HEK293 (cell line): ENCODE results near the gene UBA52.

ENCODE experiments used
- CTCF ChIA-PET: fragments of 350-600 bp; formaldehyde crosslinking; extraction: SDS; loops from one replicate; lab custom pipeline; 2021; ENCODE audit warnings: antibody characterized with exemption; lab: Yijun Ruan, JAX
- POLR2A ChIA-PET: fragments of 300-600 bp; formaldehyde crosslinking; extraction: SDS; loops from one replicate; lab custom pipeline; 2020; ENCODE audit warnings: antibody characterized with exemption, inconsistent platforms; lab: Yijun Ruan, JAX
- H3K27ac ChIP-seq: fragments of 200-500 bp; sonication (Bioruptor generic); 2 replicates; pipeline ENCODE4 v1.5.1; 2014; ENCODE audit warnings: low read depth, low read length, control low read depth, inconsistent platforms; ENCODE audit errors: extremely low read depth
- H3K36me3 ChIP-seq, 2 experiments: fragments of 200-500 bp in 1 of 2; sonication (Bioruptor generic) in 1 of 2; 1 replicate in 1 of 2; 2 replicates in 1 of 2; pipeline ENCODE4 v1.5.1; 2014 to 2017; ENCODE audit warnings: inconsistent platforms in 2 of 2, low read length in 2 of 2; ENCODE audit not compliant: control insufficient read depth in 2 of 2, insufficient read depth in 1 of 2
- H3K4me1 ChIP-seq: fragments of 200-500 bp; sonication (Bioruptor generic); 2 replicates; pipeline ENCODE4 v1.5.1; 2014; ENCODE audit warnings: mild to moderate bottlenecking, low read length, inconsistent platforms; ENCODE audit not compliant: control insufficient read depth, insufficient read depth
- H3K4me3 ChIP-seq: 2 replicates; pipeline ENCODE4 v1.5.1; 2011; ENCODE audit warnings: low read depth, mild to moderate bottlenecking, control low read depth, low read length, moderate library complexity
- H3K9me3 ChIP-seq: fragments of 200-500 bp; sonication (Bioruptor generic); 2 replicates; pipeline ENCODE4 v1.5.1; 2014; ENCODE audit warnings: low read depth, low read length, inconsistent platforms; ENCODE audit not compliant: control insufficient read depth, insufficient read depth
- ELK4 ChIP-seq: IDR thresholded peaks from 2 replicates; pipeline ENCODE4 v1.6.1; 2011; ENCODE audit warnings: mild to moderate bottlenecking, low read depth, low read length, borderline replicate concordance
- GLI2 ChIP-seq: fragments of 450-650 bp; formaldehyde crosslinking; IDR thresholded peaks from 2 replicates; pipeline ENCODE4; 2017; ENCODE audit warnings: missing biosample characterization, missing genetic modification characterization, low read depth, borderline replicate concordance
- HIC1 ChIP-seq: fragments of 450-650 bp; formaldehyde crosslinking; IDR thresholded peaks from 2 replicates; pipeline ENCODE4 v1.5.1; 2016; ENCODE audit warnings: missing biosample characterization, missing genetic modification characterization
- MZF1 ChIP-seq: fragments of 450-650 bp; formaldehyde crosslinking; IDR thresholded peaks from 2 replicates; pipeline ENCODE4 v1.5.1; 2017; ENCODE audit warnings: missing biosample characterization, missing genetic modification characterization, borderline replicate concordance
- ZBTB10 ChIP-seq: fragments of 450-650 bp; formaldehyde crosslinking; IDR thresholded peaks from 2 replicates; pipeline ENCODE4 v1.5.1; 2016; ENCODE audit warnings: missing biosample characterization, missing genetic modification characterization
- ZNF132 ChIP-seq: fragments of 450-650 bp; formaldehyde crosslinking; IDR thresholded peaks from 2 replicates; pipeline ENCODE4 v1.5.1; 2017; ENCODE audit warnings: missing biosample characterization, missing genetic modification characterization, borderline replicate concordance
- ZNF2 ChIP-seq: fragments of 450-650 bp; formaldehyde crosslinking; IDR thresholded peaks from 2 replicates; pipeline ENCODE4 v1.5.1; 2016; ENCODE audit warnings: missing biosample characterization, missing genetic modification characterization
- ZNF280C ChIP-seq: fragments of 450-650 bp; formaldehyde crosslinking; IDR thresholded peaks from 2 replicates; pipeline ENCODE4 v1.5.1; 2016; ENCODE audit warnings: missing biosample characterization, missing genetic modification characterization
- ZNF324 ChIP-seq: fragments of 450-650 bp; formaldehyde crosslinking; IDR thresholded peaks from 2 replicates; pipeline ENCODE4 v1.5.1; 2016; ENCODE audit warnings: missing biosample characterization, missing genetic modification characterization
- ZNF449 ChIP-seq: fragments of 450-650 bp; formaldehyde crosslinking; IDR thresholded peaks from 2 replicates; pipeline ENCODE4 v1.5.1; 2017; ENCODE audit warnings: missing biosample characterization, mild to moderate bottlenecking, missing genetic modification characterization, moderate library complexity
- ZNF600 ChIP-seq: fragments of 450-650 bp; formaldehyde crosslinking; IDR thresholded peaks from 2 replicates; pipeline ENCODE4 v1.5.1; 2016; ENCODE audit warnings: missing biosample characterization, missing genetic modification characterization
- ZNF747 ChIP-seq: fragments of 450-650 bp; formaldehyde crosslinking; IDR thresholded peaks from 2 replicates; pipeline ENCODE4 v1.5.1; 2016; ENCODE audit warnings: missing biosample characterization, missing genetic modification characterization
- ZNF792 ChIP-seq: fragments of 450-650 bp; formaldehyde crosslinking; IDR thresholded peaks from 2 replicates; pipeline ENCODE4 v1.5.1; 2016; ENCODE audit warnings: missing biosample characterization, missing genetic modification characterization
- ZSCAN4 ChIP-seq: fragments of 450-650 bp; formaldehyde crosslinking; IDR thresholded peaks from 2 replicates; pipeline ENCODE4 v1.5.1; 2017; ENCODE audit warnings: missing biosample characterization, missing genetic modification characterization

The UBA52 gene

GRCh38 chr19:18605546-18606280 lies 34.1 kb downstream of the UBA52 start:
- no peaks in the 10 kb centered on the region; the same call in 1 of the 2 replicates for H3K4me1 ChIP-seq
- no peaks in the 10 kb centered on the region for H3K36me3 ChIP-seq
- TF ChIP-seq GLI2 (tag by site-specific recombination): no peak
- peak; percentile 4; the same call in 1 of the 2 replicates for TF ChIP-seq HIC1 (tag by site-specific recombination)
- TF ChIP-seq ZNF132 (tag by site-specific recombination): no peak
- 0 out of 2 replicates have a peak, but pooled peaks have one; percentile 41 for TF ChIP-seq ZNF2 (tag by site-specific recombination)
- TF ChIP-seq ELK4: no peak
- no peak for TF ChIP-seq MZF1 (tag by site-specific recombination)
- no peak for TF ChIP-seq ZNF280C
- 0 out of 2 replicates have a peak, but pooled peaks have one; percentile 24 for TF ChIP-seq ZBTB10 (tag by site-specific recombination)
- no peak for TF ChIP-seq ZNF324 (tag by site-specific recombination)
- TF ChIP-seq ZNF792 (tag by site-specific recombination): no peak
- TF ChIP-seq ZNF449 (tag by site-specific recombination): no peak
- no peak for TF ChIP-seq ZNF747 (tag by site-specific recombination)
- TF ChIP-seq ZSCAN4 (tag by site-specific recombination): peak; percentile 64; the same call in 1 of the 2 replicates
- TF ChIP-seq ZNF600 (tag by site-specific recombination): peak; percentile 79
- TF ChIP-seq, all 188 proteins: peak for 5
- H3K4me3 ChIP-seq: peak overlapping the region; percentile 12
- H3K27ac ChIP-seq: no peak overlapping the region
- ChIA-PET POLR2A (interaction anchor here (1.1 kb wide), 1 partner anchor 17 kb away, joined by 8 read pairs; no protein-coding TSS in a partner anchor), CTCF (interaction anchor here (1.1 kb wide), 1 partner anchor 72 kb away, joined by 6 read pairs; no protein-coding TSS in a partner anchor)
- no peaks in the 10 kb centered on the region for H3K9me3 ChIP-seq
